Middle frontal gyrus (tissue), 1 donor: ENCODE data around the gene CST11.

Experiments
- DNase-seq: peaks from one replicate; pipeline ENCODE4 v3.0.0-alpha.2; 2015; ENCODE audit warnings: low spot score; ENCODE audit errors: extremely low spot score

Gene CST11

GRCh38 chr20:23454816-23455215, 2.1 kb upstream of the CST11 start:
- no peak for DNase-seq

DNA sequence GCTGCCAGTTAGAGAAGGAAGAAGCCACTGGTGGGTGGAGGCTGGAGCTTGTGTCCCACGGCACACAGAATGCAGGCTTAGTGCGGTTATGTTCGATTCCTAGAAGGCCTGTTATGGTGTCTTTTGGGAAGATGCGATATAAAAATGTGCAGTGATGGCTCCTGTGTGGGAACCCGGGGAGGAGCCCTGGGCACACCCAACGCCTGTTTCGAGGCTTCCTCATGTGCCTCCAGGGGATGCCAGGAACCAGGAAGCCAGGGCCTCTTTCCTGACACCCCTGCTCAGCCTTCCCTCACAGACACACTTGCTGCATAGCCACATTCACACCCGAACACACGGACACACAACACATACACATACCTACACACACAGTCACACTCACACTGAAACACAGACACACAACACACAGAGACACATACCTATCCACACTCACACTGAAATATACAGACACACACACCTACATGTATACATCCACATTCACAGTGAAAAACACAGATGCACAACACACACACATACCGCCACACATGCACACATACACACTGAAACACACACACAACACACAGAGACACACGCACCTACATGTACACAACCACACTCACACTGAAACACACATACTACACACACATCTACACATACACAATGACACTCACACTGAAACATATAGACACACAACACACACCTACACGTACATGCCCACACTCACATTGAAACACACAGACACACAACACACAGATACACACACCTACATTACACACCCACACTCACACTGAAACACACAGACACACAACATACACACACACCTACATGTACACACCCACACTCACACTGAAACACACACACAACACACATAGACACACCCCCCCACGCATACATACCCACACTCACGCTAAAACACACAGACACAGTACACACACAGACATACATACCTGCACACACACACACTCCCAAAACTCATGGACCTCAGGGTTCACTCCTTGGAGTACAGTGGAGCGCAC, 1.2 kb upstream of the CST11 start:
- no peak for DNase-seq

DNA sequence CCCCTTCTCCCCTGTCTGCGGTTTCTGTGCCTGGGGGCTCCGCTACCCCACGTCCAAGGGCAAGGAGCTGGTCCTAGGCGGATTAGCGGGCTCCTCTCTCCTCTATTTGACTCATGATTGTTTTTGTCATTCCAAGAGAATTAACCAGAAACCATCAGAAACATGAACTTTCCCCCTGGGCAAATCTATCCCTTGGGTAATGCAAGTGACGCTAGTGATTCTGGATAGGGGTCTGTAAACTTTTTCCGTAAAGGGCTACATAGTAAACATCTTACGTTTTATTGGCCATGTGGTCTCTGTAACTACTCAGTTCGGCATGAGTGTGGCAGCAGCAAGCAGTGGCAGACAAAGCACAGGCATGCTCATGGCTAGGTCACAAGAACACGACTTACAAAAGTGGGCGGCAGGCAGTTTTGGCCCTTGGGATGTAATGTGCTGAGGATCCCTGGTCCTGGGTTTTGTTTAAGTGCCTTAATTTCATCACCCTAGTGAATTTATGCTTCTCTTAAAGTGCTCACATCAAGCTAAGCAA, 654 bp downstream of the CST11 start:
- no peak for DNase-seq

DNA sequence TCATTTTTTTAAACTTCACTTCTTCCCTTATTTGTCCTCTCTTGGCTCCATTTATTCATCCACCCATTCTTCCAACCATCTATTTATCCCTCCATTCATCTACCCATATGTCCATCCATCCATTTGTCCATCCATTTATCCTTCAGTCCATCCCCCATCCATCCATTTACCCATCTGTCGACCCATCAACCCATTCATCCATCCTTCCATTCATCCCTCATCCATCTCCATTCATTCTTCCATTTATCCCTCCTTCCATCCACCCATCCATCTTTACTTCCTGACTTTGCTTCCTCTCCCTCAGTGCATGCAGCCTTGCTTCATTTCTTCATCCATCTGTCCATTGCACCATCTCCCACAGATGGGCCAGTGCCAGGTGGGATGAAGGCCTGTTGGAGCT, 1.8 kb downstream of the CST11 start:
- DNase-seq: no peak

DNA sequence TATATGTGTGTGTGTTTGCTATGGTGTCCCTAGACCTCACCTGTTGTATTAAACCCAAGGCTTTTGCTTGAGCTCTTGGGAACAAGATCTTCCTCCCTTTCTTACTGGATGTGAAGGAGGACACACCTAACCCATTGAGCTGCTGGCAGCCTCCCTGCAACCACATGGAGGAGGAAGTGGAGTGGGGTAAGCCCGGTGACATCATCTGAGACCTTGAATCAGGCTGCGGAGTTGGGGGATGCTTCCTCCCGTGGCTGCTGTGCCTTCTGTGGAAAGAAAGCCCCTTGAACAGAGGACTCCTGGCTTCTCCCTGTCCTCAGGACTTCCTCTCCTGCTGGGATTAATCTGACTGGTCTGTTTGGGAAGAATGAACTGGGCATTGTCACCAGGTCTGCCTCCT, 3.3 kb downstream of the CST11 start:
- DNase-seq: no peak

DNA sequence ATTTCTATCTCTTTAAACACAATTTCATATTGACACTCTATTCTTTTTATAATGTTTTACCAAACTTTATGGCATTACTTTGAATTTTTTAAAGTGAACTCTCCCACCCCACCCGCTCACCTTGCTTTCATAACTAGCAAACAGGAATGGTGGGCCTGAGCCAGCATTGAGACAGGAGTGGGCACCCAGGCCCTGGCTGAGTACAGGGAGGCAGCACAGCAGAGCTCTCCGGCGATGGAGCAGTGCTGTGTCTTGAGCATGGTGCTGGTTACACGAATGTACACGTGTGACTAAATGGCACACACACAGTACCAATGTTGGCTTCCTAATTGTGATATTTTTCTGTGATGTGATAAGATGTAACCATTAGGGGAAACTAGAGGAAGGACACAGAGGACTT, 4.5 kb downstream of the CST11 start:
- no peak for DNase-seq

DNA sequence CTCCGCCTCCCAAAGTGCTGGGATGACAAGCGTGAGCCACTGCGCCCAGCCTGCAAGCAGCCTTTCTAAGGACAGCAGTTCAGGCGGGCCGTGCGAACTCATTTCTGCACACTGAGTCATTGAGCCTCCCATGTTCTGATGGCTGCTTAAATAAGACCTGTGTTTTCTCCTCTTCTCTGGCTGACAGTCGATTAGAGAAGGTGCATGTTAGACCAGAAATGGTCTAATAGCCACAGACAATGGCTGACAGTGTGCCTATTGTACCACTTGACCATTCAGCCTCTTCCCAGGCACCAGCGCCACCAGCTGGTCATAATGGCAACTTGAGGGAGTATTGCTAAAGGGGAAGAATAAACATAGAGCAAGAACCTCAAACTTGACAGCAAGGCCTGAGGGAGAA, 6.2 kb downstream of the CST11 start:
- peak; percentile 20 for DNase-seq

GRCh38 chr20:23445596-23446217, 7.0 kb downstream of the CST11 start:
- DNase-seq: no peak

DNA sequence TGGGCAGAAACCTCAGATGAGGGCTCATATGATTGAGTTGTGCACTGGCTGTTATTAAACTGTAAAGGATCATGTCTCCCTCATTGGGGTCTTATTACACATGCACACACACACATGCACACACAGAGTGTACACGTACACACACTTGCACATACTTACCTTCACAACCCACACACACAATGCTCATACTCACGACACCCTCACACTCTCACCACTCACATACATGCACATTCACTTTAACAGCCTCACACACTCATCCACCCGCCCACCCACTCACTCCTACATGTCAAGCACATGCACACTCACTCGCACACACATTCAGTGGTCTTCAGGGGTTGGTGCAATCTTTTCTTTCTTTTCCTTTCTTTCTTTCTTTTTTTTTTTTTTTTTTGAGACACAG, 7.8 kb downstream of the CST11 start:
- DNase-seq: no peak

- DNase-seq: no peak
These were observed 10.2 kb downstream of the CST11 start for GRCh38 chr20:23442436-23442835.

DNA sequence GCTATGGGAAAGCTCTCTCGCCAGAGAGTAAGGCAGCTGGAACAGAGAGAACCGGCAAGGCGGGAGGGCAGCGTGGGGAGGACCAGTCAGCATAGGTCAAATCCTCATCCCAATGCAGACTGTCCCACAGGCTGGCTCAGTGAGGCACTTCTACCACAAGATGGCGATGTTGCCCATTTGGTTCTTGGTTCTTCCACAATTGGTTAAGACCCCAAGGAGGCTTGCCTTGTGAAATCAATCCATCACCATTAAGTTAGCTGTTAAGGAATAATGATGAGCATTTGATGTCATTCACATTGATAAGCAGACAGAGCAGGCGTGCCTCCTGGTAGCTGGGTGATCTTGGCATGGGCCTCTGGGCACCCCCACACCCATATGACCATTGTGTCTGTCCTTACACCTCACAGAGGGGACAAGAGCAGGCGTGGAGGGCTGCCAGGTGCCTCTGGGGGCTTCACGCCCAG, 10.8 kb downstream of the CST11 start:
- DNase-seq: peak; percentile 78

DNA sequence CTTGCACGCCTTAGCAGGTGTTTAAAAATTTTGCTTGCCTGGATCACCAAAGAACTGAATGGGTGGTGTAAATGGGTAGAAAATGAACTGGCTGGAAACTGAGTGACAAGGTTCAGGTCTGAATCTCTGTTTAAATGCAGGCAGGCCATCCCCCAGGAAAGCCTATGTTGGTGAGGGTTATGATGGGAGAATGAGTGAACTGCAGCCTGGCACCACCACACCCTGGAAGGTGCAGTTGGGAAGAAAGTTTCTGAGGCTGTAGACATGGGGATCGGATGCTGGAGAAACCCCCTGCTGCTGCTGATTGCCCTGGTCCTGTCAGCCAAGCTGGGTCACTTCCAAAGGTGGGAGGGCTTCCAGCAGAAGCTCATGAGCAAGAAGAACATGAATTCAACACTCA, 12.7 kb downstream of the CST11 start:
- no peak for DNase-seq

DNA sequence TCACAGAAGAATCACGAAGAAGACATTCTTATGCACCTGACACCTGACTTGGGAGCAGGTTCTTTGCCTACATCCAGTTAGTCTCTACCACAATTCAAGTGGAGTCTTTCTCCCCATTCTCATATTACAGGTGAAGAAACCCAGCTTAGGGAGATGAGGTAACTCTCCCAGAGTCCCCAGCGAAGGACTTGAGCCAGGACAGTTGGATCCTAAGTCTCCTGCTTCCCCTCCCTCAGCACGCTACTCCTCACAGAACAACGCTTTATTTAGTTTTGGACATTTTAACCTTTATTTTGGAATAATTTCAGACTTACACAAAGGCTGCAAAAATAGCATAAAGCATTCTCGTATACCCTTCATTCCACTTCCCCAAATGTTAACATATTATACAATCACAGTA, 14.0 kb downstream of the CST11 start:
- no peak for DNase-seq

GRCh38 chr20:23437126-23437899, 15.4 kb downstream of the CST11 start:
- no peak for DNase-seq

DNA sequence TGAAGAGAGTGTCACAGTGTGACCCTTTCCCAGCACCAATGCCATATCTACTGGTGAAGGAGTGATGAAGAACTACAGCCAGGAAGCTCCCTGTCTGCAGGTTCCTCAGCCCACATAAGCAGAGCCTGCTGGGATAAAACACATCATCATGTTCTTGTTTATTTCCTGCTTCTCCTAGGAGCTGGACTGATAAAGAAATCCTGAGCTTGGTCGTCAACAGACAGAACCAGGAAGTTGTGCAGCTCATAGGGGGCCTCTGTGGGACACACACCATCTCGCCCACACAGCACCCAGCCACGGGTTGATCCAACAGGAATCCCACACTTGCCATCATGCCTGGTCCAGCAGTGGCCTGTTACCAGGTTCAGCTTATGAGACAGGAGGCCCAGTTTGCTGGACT, 16.0 kb downstream of the CST11 start:
- DNase-seq: no peak

DNA sequence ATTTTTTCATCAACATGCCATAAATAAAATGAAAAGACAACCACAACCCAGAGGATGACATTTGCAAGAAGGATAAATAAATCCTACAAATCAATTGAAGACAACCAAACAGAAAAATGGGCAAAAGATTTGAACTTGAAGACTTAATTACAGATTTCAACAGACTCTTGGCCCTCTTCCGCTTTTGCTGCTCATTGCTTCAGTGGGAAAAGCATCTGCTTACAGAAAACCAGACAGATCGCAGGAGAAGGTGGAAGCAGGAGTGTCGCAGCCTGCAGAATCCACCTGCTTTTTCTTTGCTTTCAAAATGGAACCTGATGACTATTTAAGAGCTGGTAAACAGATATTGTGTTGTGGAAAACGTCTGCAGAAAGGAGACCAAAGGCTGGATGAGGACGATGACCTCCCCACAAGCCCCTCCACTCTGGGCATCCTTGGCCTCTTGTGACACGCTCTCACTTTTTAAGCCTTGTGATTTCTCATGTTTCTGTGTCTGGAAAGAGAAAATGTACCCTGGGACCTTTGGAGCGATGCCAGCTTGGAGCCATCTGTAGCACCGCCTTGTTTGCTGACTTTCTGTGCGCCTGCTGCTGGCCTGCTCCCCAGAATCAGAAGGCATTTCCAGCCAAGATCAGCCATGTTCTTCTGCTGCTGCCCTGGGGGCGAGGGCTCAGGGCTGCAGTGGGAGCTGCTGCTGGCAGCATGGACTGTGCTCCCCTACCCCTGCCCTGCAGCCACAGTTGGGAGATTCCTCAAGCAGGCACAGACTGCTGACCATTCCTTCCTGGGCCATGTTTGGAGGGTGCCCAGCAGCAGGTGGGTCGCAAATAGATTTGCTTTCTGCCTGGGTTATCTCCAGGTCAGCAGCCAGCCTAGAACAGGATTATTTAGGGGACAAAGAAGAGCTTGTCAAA, 16.8 kb downstream of the CST11 start:
- DNase-seq: no peak

DNA sequence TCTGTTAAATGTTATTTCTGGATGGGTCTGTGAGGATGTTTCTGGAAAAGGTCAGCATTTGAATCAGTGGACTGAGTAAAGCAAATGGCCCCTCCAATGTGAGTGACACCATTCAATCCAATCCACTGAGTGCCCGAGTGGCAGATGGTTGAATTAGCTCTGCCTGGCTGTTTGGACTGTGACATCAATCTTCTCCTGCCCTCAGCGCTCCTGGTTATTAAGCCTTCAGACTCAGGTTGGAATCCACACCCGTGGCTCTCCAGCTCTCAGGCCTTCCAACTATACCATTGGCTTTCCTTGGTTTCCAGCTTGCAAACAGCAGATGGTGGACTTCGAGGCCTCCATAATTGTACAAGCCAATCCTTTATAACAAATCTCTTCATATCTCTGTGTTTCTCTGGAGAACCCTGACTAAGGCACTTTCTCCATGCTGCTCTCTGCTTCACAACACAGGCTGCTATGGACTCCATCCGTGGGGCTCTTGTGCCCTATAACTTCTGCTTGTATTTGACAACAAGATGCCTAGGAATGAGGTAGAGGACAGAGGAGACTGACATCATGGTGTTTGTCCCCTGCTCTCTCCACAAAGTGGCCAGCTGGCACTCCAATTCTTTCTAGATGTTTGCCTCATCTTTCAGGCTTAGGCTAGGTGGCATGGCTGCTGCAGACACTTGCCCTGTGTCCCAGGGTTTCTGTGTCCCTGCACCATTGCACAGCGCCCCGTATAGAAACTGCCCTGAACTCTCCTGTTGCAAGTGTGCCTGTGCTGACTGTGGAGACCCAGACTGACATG, 18.0 kb downstream of the CST11 start:
- no peak for DNase-seq

DNA sequence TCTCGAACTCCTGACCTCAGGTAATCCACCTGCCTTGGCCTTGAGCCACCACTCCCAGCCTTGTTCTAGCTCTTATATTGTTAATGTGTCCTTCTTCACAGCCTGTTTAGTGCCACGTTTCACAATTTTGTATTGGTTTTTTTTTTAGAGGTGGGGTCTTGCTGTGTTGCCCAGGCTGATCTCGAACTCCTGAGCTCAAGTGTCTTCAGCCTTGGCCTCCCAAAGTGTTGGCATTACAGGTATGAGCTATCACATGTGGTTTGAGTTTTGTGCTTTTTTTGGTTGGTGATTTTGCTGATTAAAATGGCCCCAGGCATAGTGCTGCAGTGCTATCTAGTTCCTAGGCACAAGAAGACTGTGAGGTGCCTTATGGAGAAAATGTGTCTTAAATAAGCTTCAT, 19.0 kb downstream of the CST11 start:
- DNase-seq: no peak

- no peak for DNase-seq
These were observed 27.5 kb downstream of the CST11 start for GRCh38 chr20:23425129-23425528.
